HUES64 (cell line): ENCODE data around the gene LRRC2.
"Not testable (repeated sequence)": the region's sequence is repeated elsewhere in the genome, so short reads cannot be mapped to it uniquely, and the experiment has no call there.

ENCODE experiments used
- H3K27ac ChIP-seq: 2 replicates; pipeline ENCODE4 v1.7.0; 2013; ENCODE audit warnings: low read depth, low read length, inconsistent platforms
- H3K27me3 ChIP-seq: 2 replicates; pipeline ENCODE4 v1.6.1; 2013; ENCODE audit warnings: mild to moderate bottlenecking, low read length; ENCODE audit not compliant: insufficient read depth
- H3K36me3 ChIP-seq: 2 replicates; pipeline ENCODE4 v1.6.1; 2013; ENCODE audit warnings: mild to moderate bottlenecking, low read length; ENCODE audit not compliant: insufficient read depth
- H3K4me1 ChIP-seq: 2 replicates; pipeline ENCODE4 v1.6.1; 2013; ENCODE audit warnings: mild to moderate bottlenecking, low read length, moderate library complexity; ENCODE audit not compliant: insufficient read depth
- H3K4me3 ChIP-seq: 2 replicates; pipeline ENCODE4 v1.5.1; 2013; ENCODE audit warnings: mild to moderate bottlenecking, low read length, moderate library complexity
- H3K9ac ChIP-seq: 2 replicates; pipeline ENCODE4 v1.6.1; 2013; ENCODE audit warnings: mild to moderate bottlenecking, low read depth, low read length
- H3K9me3 ChIP-seq: 2 replicates; pipeline ENCODE4 v1.6.1; 2013; ENCODE audit warnings: low read depth, low read length; ENCODE audit not compliant: insufficient read depth
- WGBS: fragments of 150-250, 120-280 bp; methylation state at CpG from one replicate; pipeline ENCODE4 v1.1.7; 2013; ENCODE audit warnings: missing lambda C conversion rate; 5-methylcytosine and 5-hydroxymethylcytosine counted together

Gene LRRC2

DNA sequence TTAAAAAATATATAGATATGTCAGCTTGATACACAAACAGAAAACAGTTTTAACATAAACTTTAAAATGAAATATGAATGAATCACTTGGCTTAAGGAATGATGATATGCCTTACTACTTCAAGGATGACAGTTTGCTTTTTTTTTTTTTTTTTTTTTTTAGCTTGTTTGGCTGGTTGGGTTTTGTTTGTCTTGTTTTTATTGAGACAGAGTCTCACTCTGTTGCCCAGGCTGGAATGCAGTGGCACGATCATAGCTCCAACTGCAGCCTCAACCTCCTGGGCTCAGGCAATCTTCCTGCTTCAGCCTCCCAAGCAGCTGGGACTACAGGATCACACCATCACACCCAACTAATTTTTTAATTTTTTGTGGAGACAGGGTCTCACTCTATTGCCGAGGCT, 14.5 kb downstream of the LRRC2 start:
- no peak overlapping the region for H3K9ac ChIP-seq
- no peak overlapping the region for H3K4me3 ChIP-seq
- H3K36me3 ChIP-seq = peaks cover 2% of the 10 kb centered on the region; the same call in 1 of the 2 replicates
- H3K9me3 ChIP-seq = peaks cover 6% of the 10 kb centered on the region
- H3K27me3 ChIP-seq = no peaks in the 10 kb centered on the region
- H3K4me1 ChIP-seq = peaks cover 7% of the 10 kb centered on the region; the same call in 1 of the 2 replicates
- 92% methylated on average over 1 of the region's 2 CpGs for WGBS
- H3K27ac ChIP-seq = no peak overlapping the region

DNA sequence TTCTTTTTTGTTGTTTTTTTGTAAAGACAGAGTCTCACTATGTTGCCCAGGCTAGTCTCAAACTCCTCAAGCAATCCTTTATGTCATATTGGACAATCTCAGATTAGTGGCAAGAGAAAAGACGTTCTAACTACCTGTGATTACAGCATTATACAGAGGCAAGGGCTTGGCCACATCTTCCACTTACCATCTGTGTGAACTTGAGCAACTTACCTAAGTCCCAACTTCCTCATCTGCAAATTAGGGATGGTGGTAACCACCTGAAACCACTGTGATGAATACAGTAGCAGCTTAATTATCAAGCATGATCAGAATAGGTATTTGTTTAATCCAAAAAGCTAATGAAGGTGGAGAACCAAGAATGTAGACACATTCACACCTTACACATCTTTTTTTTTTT, 16.1 kb downstream of the LRRC2 start:
- peaks cover 2% of the 10 kb centered on the region; the same call in 1 of the 2 replicates for H3K36me3 ChIP-seq
- H3K4me3 ChIP-seq = no peak overlapping the region
- peaks cover 6% of the 10 kb centered on the region for H3K9me3 ChIP-seq
- 100% methylated on average over 1 of the region's 1 CpG for WGBS
- H3K27me3 ChIP-seq = no peaks in the 10 kb centered on the region
- no peak overlapping the region for H3K9ac ChIP-seq
- H3K4me1 ChIP-seq = peaks cover 22% of the 10 kb centered on the region
- no peak overlapping the region for H3K27ac ChIP-seq

DNA sequence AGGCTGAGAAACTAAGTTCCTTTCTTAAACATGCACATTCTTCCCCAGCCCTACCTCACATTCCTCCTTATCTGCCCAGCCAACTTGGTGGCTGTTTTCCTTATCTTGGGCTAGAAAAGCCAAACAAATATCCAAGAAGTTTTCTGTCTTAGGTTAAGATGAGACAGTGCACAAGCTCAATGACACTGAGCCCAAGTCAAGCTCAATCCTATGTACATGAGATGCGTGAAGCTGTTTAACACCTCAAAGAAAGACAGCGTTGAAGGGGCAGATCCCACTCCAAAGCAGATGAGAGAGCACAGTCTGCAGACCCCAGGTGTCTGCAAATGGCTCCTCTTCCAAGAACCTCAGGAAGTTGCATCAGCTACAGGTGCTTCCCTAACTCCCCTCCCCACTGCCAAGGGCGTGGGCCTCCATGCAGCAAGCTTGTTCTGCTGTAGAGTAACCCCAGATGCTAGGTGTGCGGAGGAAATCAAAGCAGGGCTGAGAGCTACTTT, 16.6 kb downstream of the LRRC2 start:
- no peak overlapping the region for H3K4me3 ChIP-seq
- H3K9ac ChIP-seq = no peak overlapping the region
- H3K36me3 ChIP-seq = peaks cover 2% of the 10 kb centered on the region; the same call in 1 of the 2 replicates
- no peaks in the 10 kb centered on the region for H3K27me3 ChIP-seq
- H3K9me3 ChIP-seq = peaks cover 6% of the 10 kb centered on the region
- H3K4me1 ChIP-seq = peaks cover 28% of the 10 kb centered on the region
- peak overlapping the region; percentile 2; the same call in 1 of the 2 replicates for H3K27ac ChIP-seq
- WGBS = 68% methylated on average over 4 of the region's 4 CpGs

DNA sequence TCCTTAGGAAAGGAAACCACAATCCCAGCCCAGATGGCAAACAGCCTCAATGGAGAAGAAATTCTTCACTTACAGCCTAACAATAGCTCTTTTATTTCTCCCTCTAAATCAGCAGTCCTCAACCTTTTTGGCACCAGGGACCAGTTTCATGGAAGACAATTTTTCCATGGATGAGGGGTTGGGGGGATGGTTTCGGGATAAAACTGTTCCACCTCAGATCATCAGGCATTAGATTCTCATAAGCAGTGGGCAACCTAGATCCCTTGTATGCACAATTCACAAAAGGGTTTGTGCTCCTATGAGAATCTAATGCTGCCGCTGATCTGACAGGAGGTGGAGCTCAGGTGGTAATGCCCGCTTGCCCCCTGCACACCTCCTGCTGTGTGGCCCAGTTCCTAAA, 17.5 kb downstream of the LRRC2 start:
- not testable (repeated sequence) for H3K27ac ChIP-seq, H3K9me3 ChIP-seq, H3K4me3 ChIP-seq, H3K9ac ChIP-seq, H3K27me3 ChIP-seq, H3K36me3 ChIP-seq
- peaks cover 29% of the 10 kb centered on the region for H3K4me1 ChIP-seq
- WGBS = 94% methylated on average over 2 of the region's 3 CpGs

DNA sequence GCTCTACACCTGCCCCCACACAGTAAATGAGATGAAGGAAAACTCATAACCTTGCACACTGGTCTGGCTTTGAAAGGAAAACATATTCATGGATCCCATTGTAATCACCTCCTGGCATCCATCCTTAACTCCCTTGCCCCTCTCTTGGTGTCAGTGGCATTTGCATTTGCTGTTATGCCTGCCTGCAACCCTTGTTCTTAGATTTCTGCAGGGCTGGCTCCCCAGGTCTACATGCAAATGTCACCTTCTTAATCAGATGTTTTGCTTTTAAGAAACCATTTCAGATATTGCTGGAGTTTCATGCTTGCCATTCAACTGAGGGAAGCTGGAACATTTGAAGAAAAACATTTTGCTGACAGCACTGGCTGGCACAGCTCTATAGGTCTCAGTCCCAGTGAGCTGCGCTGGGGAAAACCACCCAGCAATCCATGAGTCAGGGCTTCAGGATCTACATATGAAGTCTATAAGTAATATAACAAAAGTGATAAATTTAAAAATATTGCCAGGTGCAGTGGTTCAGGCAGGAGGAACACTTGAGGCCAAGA, 19.1 kb downstream of the LRRC2 start:
- Histone ChIP-seq H3K27me3 (no peaks in the 10 kb centered on the region), H3K4me1 (peaks cover 29% of the 10 kb centered on the region), H3K9ac (0 out of 2 replicates have a peak overlapping the region, but pooled peaks have one; percentile 0), H3K4me3 (no peak overlapping the region), H3K36me3 (peaks cover 2% of the 10 kb centered on the region; the same call in 1 of the 2 replicates), H3K27ac (no peak overlapping the region), H3K9me3 (peaks cover 6% of the 10 kb centered on the region)
- WGBS = 82% methylated on average over 1 of the region's 1 CpG

DNA sequence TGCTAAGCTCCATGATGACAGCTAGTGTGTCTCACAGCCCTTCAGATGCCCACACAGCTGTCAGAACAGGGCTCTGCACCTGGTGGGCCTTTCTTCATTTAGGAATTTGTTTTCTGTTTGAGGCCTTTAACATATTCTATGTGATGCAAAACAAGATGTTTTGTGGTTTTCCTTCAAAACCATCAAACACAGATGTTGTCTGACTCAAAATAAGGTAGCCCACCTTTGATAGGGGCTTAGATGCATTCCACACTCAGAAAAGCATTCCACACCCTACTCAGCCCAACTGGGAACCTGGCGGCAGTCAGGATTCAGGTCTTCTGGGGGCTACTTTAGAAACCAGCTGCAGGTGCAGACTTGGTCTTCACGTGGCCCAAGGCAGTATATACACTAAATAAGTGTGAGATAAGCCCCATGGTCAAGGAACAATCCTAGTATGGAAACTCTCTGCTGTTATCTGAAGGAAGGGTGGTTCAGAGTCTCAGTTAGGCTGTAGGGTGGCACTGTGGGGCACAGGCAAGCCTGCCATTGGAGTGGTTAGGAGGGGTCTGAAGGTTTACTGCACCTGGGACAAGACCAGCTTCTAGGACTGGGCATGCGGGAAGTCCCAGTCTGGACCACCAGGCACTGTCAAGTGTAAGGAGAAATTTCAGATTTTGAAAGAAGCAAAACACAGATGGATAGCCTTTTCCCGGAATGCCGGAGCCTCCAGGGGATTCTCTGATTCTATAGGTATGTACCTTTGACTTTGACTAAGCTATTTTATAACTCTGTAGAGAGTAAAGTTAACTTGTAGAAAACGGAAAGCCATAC, 20.1 kb downstream of the LRRC2 start:
- Histone ChIP-seq H3K9me3 (peaks cover 6% of the 10 kb centered on the region), H3K27me3 (no peaks in the 10 kb centered on the region), H3K4me1 (peaks cover 29% of the 10 kb centered on the region), H3K36me3 (peaks cover 2% of the 10 kb centered on the region; the same call in 1 of the 2 replicates), H3K9ac (peak overlapping the region; percentile 8; the same call in 1 of the 2 replicates), H3K27ac (peak overlapping the region; percentile 83; the same call in 1 of the 2 replicates), H3K4me3 (no peak overlapping the region)
- 69% methylated on average over 5 of the region's 6 CpGs for WGBS

DNA sequence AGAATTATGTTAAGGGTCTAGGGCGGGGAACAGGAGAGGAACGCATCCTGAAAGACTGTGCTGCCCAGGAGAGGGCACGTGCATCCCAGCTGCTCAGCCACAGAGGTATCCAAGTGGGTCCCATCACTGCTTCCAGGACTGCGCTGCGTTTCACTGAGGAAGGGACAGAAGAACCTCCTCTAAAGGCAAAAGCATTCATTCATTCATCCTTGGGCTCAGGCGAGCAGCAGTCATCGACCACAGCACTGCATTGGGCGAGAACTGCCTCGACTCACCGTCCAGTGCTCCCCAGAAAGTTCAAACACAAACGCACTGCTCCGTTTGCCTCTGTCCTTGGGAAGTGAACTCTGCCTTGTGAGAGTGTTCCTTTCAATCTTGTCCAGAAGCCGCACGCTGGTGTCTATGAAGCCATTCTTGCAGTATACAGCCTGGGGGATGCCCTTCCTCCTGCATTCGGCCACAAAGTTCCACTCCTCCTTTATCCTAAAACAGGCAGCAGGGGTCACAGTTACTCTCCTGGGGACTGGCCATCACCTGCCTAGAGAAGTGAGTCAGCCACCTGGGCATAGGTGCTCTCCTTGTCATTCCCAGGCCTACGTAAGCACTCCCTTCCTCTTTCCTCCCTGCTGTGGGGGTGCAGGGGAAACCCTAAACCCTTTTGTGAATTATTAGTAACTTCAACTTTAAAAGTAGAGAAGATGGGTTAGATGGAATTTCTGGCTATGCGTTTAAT, 21.2 kb downstream of the LRRC2 start:
- H3K9ac ChIP-seq = no peak overlapping the region
- no peaks in the 10 kb centered on the region for H3K36me3 ChIP-seq
- H3K27me3 ChIP-seq = no peaks in the 10 kb centered on the region
- peaks cover 29% of the 10 kb centered on the region for H3K4me1 ChIP-seq
- no peak overlapping the region for H3K4me3 ChIP-seq
- WGBS = 89% methylated on average over 16 of the region's 17 CpGs
- peaks cover 6% of the 10 kb centered on the region for H3K9me3 ChIP-seq
- peak overlapping the region; percentile 70; the same call in 1 of the 2 replicates for H3K27ac ChIP-seq

DNA sequence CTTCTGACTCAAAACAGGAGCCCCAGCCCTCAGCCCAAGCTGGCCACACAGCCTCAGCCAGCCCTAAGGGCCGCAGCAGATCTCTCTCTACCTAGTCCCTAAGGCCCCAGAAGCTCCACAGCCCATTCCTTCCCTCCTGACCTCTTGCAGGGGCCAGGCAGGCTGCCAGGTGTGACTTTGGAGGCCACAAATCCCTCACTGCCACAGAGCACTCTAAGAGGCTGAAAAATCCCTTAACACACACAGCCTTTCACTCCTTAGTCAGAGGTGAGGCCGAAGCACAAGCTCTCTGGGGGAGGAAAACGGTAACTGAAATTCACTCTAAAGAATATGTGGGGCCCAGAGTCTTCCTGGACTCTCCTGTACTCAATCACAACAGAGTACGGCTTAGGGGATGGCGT, 23.3 kb downstream of the LRRC2 start:
- Histone ChIP-seq H3K36me3 (no peaks in the 10 kb centered on the region), H3K4me1 (peaks cover 29% of the 10 kb centered on the region), H3K27ac (peak overlapping the region; percentile 50), H3K27me3 (no peaks in the 10 kb centered on the region), H3K9ac (no peak overlapping the region), H3K9me3 (no peaks in the 10 kb centered on the region), H3K4me3 (no peak overlapping the region)
- WGBS = 92% methylated on average over 5 of the region's 5 CpGs

DNA sequence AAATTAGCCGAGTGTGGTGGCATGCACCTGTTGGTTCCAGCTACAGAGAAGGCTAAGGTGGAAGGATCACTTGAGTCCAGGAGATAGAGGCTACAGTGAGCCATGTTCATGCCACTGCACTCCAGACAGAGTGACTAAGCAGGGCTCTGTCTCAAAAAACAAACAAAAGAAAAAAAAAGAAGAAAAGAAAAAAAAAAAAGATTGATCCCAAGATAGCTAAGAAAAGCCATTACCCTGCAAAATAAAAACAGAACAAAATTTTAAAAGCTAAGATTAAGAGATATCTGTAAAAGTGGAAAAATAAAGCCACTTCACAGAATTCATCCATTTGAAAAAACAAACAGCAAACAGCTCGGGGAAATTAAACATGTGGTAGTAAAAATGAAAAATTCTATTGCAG, 23.8 kb downstream of the LRRC2 start:
- peaks cover 29% of the 10 kb centered on the region for H3K4me1 ChIP-seq
- H3K9me3 ChIP-seq = no peaks in the 10 kb centered on the region
- no peak overlapping the region for H3K27ac ChIP-seq
- no peak overlapping the region for H3K9ac ChIP-seq
- WGBS = 87% methylated on average over 2 of the region's 2 CpGs
- no peak overlapping the region for H3K4me3 ChIP-seq
- no peaks in the 10 kb centered on the region for H3K27me3 ChIP-seq
- H3K36me3 ChIP-seq = no peaks in the 10 kb centered on the region

DNA sequence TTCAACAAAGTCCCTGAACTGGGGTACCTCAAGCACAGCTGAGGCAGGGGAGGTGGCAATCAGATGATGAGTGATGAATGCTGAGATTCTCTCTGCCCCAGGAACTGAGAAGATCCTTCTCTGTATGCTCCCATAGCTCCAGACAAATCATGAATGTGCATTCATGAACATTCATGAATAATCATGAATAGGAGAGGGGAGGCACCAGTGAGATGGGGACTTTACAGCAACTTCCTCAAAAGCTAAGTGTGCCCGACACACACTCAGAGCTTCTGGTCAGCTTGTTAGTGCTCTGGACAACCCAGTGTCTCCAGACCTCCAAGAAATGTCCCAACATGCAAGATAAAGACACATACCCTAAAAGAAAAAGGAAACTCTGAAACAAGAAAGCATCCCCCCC, 24.3 kb downstream of the LRRC2 start:
- Histone ChIP-seq H3K4me3 (no peak overlapping the region), H3K9me3 (no peaks in the 10 kb centered on the region), H3K9ac (no peak overlapping the region), H3K27ac (no peak overlapping the region), H3K27me3 (no peaks in the 10 kb centered on the region), H3K36me3 (no peaks in the 10 kb centered on the region), H3K4me1 (peaks cover 24% of the 10 kb centered on the region)
- WGBS = 100% methylated on average over 1 of the region's 1 CpG

DNA sequence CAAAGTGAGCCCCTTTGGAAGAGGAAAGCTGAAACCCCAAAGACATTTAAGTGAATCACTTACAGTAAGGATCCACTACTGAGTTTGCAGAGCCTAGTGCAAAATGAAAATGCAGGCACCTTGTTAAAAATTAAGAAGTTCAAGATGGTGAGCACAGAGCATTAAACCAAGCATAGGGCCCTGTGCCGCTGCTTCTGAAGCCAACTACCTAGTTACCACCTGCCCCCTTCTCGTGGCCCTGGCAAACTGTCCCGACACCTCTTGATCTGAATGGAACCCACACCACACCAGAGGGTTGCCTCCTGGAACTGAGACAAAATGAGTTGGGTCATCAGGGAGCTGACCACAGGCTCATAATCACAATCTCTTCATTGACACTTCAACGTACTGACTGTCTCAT, 25.6 kb downstream of the LRRC2 start:
- Histone ChIP-seq H3K27ac (no peak overlapping the region), H3K4me1 (peaks cover 13% of the 10 kb centered on the region), H3K9me3 (no peaks in the 10 kb centered on the region), H3K27me3 (no peaks in the 10 kb centered on the region), H3K9ac (no peak overlapping the region), H3K36me3 (no peaks in the 10 kb centered on the region), H3K4me3 (no peak overlapping the region)
- WGBS = 93% methylated on average over 4 of the region's 4 CpGs
